GM12865 (cell line): ENCODE measurements around the gene SPATA19.
A peak's percentile ranks its signal among the peaks of the same experiment; 100 is the strongest.

Experiments used
- DNase-seq: peaks from one replicate; pipeline ENCODE4 v3.0.0; 2010; ENCODE audit warnings: low read depth
- H3K4me3 ChIP-seq: 2 replicates; pipeline ENCODE4 v1.5.1; 2011; ENCODE audit warnings: mild to moderate bottlenecking, low read depth, low read length, control low read depth
- TF ChIP-seq, protein P1 (sequence below): IDR thresholded peaks from 2 replicates; pipeline ENCODE4 v1.5.1; 2011; ENCODE audit warnings: low read length, control low read depth, low read depth, inconsistent platforms; ENCODE audit not compliant: insufficient read depth; ENCODE audit errors: missing control alignments

SPATA19 gene

DNA sequence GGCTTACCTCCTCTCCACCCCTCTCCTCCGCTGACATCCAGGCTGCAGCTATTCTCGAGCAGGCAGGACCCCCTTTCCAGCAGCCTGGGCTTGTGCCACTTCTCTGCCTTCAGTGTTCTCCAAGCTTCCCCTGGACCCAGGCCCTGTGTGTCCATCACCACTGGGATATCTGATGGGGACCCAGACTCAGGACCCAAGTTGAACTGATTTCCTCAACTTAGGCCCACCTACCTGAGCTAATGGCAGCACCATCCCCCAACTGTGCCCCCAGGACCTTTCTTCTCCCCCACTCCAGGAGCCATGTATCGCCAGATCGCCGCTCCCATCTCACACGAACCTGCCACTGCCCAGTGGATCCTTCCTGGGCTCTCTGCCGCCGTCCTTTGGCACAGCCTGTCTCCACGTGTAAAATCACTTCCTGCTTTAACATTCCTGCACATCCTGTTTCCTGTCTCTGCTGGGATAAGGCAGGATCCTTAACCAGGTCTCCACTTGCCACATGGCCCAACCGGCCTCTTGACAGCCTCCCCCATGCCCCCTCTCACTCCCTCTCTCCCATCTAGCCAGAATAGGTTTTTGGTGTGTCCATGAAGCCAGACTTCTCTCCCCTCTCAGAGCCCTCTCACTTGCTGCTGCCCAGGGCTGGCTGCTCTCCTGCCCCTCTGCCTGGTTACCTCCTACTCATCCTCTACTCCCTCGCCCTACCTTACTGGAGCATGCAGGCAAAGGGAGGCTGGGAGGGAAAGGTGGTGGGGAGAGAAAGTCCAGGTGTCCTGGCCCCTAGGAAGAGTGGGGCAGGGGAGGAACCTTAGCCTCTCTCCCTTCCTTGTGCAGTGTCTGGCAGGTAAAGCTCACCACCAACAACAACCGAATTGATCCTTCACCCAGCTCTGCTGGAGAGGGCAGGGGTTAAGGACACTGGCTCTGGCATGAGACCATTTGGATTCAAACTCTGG, 9.4 kb downstream of the SPATA19 start:
- TF ChIP-seq, protein P1, sequence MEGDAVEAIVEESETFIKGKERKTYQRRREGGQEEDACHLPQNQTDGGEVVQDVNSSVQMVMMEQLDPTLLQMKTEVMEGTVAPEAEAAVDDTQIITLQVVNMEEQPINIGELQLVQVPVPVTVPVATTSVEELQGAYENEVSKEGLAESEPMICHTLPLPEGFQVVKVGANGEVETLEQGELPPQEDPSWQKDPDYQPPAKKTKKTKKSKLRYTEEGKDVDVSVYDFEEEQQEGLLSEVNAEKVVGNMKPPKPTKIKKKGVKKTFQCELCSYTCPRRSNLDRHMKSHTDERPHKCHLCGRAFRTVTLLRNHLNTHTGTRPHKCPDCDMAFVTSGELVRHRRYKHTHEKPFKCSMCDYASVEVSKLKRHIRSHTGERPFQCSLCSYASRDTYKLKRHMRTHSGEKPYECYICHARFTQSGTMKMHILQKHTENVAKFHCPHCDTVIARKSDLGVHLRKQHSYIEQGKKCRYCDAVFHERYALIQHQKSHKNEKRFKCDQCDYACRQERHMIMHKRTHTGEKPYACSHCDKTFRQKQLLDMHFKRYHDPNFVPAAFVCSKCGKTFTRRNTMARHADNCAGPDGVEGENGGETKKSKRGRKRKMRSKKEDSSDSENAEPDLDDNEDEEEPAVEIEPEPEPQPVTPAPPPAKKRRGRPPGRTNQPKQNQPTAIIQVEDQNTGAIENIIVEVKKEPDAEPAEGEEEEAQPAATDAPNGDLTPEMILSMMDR: no peak
- no peak overlapping the region for H3K4me3 ChIP-seq
- no peak for DNase-seq

DNA sequence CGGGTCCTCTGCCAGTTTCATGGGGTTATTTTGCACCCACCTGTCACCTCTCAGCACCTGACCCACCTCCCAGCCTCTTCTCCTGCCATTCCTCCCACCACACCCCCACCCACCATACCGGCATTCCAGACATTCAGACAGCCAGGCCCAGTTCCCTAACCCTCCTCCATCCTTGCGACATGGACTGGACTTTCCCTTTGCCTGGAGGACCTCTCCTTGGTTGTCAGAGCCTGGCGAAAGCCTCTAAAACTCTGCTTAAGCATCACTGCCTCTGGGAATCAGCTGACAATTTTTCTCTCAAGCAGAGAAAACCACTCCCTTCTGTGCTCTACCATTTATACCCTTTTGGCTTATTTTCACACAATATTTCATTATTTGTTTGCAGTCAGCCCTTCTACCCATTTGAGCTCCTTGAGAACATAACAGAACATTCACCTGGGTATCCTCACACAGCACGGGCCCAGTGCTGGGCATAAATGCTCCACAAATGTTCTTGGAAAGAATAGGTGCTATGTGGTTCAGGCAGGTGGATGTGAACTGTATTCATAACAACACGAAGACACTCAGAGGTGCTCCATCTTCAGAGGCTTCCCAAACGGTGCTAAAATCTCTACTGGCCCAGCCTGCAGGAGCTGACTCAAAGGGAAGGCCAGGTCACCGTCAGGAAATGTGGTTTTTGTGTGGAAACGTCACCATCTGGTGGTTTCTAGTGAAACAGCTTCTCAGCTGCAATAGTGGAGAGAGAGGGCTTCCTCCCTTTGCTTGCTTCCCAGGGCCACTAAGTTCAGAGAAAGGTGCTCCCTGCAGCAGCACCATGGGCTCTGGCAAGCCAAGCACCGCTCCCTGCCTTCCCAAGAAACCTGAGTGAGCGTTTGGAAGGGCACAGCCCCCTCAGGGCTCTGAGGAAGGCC, 10.4 kb downstream of the SPATA19 start:
- DNase-seq: peak; percentile 73
- TF ChIP-seq, protein P1: peak; percentile 59
- H3K4me3 ChIP-seq: no peak overlapping the region

DNA sequence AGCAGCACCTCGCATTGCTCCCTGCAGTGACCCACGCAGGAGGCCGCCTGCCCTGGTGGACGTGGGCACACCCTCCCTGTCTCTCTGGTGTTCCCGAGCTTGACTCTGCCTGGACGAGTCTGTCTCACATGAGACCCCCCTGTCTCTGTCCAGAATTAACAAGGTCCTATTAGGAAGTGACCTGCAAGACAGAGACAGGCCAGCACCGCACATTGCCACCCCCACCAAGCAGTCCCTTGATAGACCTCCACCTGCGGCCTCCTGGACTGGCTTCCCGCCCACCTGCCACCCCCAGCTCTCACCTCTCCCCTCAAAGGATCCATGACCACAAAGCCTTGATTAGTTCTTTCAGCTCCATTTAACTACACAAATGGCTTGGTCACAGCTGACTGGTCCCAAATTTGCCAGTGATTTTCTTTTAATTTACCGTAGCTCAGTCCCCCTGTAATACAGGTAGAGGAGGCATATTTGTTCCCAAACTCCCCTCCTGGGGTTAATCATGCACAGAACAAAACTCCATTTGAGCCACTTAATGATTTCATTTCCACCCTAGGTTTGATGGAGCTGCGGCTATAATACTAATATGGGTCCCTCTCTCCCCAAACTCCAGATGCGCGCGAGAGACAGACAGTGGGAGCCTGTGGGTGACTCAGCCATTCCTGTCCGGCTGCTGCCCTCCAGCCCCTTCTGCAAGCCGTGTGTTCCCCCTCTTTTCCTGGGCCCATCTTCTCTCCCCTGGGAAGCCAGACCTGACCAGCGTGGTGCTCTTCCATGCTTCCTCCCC, 11.2 kb downstream of the SPATA19 start:
- no peak for DNase-seq
- TF ChIP-seq, protein P1: no peak
- H3K4me3 ChIP-seq: no peak overlapping the region

DNA sequence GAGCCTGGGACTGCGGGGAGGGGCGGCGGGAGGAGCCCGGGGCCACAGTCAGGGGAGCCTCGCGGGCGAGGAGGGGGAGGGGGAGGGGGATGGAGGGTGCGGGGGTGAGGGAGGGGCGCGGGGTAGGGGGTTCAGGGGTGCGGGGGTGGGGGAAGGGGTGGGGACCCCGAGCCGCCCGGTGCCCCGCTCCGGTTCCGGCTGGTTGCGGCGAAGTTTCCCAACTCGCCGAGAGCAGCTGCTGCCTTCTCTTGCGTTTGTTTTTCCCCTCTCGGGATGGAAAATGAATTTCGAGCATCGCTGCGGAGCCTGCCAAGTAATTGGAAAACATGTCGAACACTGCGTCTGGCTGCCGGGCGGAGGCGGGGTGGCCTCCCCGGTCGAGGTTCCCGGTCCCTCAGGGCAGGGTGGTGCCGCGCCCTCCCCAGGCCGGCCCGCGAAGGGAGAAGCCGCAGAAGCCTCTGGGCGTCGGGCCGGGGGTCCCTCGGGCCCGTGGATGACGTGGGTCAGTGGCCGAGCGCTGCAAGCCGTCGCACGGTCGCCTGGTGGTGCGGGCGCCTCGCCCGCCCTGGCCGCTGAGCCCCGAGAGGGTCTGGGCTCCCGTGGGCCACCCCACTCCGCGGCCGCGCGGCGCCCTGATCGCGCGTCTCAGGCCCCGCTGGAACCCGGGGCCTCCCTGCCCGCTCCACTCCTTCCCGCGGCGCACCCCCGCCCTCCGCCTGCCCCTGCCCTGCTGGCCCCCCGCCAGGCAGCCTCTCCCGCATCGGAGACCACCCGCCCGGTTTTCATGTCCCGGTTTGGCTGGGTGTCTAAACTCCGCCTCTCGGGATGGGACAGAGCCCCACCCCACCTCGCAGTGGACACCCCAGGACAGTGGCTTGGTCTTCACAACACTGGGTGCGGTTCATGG, 12.1 kb downstream of the SPATA19 start:
- DNase-seq: no peak
- H3K4me3 ChIP-seq: no peak overlapping the region
- TF ChIP-seq, protein P1: no peak

DNA sequence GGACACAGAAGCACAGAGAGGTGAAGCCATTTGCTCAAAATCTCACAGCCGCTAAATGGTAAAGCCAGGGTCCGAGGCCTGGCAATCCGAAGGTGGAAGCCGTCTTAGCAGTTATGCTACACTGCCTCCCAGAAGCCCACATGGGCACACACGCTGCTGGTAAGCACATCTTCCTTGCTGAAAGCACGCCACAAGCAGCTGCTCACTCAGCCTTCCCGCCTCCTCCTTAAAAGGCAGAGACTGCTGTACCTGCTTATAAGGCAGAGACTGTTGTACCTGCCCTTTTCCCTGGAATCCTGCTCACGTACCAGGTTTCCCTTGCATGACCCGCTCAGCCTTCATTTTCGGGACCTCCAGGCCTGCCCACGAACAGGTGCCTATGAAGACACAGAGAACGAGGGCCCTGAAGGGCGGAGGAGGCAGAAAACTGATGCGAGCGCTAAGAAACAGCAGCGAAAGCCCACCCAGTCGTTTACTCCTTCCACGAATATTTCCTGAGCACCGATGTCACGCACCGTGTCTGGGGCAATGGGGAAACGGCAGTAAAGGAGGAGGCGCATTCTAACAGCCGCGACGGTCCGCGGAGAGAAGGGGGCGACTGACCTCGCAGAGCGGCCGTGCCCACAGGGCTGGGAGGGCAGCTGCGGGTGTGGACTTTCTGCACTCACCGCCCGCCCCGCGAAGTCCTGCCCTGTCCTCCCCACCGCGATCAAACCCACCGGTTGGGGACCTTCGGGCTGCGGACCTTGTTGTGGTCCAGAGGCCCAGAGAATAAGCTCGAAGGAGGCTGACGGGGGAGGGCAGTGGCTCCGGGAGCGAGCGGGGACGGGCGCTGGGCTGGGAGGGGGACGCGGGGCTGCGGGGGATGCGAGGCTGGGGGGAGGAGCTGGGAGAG, 13.0 kb downstream of the SPATA19 start:
- TF ChIP-seq, protein P1: no peak
- DNase-seq: no peak
- no peak overlapping the region for H3K4me3 ChIP-seq
